ENCODE results near the gene VAPB.
"Not testable (repeated sequence)": the region's sequence is repeated elsewhere in the genome, so short reads cannot be mapped to it uniquely, and the experiment has no call there.

Gene VAPB

DNA sequence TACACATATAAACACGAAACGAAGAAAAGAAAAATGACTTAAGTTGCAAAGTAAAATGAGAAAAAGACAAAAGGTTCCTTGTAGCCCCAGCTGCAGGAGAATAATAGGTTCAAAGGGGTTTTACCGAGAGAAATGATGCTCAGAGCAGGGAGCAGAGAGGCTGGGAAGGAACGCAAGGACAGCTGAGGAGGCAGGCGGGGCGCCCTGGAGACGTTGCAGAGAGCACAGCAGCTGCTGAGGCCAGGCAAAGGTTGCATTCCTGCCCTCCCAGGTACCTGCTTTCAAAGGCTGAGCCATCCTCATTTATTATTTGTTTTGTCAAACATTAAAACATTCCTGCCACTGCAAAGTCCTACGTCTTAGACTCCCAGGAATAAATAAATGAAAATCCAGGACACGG is 16.2 kb upstream of the VAPB start:
- TF ChIP-seq SPI1 (IDR thresholded peaks at IDR 0.05; ENCODE audit: borderline replicate concordance, low read depth) (no peak), GABPA (IDR thresholded peaks at IDR 0.05; ENCODE audit: low read depth) (no peak), POLR2AphosphoS5 (IDR thresholded peaks at IDR 0.05; ENCODE audit: low read depth) (no peak)
- TF ChIP-seq, protein P1, sequence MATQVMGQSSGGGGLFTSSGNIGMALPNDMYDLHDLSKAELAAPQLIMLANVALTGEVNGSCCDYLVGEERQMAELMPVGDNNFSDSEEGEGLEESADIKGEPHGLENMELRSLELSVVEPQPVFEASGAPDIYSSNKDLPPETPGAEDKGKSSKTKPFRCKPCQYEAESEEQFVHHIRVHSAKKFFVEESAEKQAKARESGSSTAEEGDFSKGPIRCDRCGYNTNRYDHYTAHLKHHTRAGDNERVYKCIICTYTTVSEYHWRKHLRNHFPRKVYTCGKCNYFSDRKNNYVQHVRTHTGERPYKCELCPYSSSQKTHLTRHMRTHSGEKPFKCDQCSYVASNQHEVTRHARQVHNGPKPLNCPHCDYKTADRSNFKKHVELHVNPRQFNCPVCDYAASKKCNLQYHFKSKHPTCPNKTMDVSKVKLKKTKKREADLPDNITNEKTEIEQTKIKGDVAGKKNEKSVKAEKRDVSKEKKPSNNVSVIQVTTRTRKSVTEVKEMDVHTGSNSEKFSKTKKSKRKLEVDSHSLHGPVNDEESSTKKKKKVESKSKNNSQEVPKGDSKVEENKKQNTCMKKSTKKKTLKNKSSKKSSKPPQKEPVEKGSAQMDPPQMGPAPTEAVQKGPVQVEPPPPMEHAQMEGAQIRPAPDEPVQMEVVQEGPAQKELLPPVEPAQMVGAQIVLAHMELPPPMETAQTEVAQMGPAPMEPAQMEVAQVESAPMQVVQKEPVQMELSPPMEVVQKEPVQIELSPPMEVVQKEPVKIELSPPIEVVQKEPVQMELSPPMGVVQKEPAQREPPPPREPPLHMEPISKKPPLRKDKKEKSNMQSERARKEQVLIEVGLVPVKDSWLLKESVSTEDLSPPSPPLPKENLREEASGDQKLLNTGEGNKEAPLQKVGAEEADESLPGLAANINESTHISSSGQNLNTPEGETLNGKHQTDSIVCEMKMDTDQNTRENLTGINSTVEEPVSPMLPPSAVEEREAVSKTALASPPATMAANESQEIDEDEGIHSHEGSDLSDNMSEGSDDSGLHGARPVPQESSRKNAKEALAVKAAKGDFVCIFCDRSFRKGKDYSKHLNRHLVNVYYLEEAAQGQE (IDR thresholded peaks at IDR 0.05; ENCODE audit: insufficient replicate concordance, low read depth), result no peak
- TF ChIP-seq, protein P2, sequence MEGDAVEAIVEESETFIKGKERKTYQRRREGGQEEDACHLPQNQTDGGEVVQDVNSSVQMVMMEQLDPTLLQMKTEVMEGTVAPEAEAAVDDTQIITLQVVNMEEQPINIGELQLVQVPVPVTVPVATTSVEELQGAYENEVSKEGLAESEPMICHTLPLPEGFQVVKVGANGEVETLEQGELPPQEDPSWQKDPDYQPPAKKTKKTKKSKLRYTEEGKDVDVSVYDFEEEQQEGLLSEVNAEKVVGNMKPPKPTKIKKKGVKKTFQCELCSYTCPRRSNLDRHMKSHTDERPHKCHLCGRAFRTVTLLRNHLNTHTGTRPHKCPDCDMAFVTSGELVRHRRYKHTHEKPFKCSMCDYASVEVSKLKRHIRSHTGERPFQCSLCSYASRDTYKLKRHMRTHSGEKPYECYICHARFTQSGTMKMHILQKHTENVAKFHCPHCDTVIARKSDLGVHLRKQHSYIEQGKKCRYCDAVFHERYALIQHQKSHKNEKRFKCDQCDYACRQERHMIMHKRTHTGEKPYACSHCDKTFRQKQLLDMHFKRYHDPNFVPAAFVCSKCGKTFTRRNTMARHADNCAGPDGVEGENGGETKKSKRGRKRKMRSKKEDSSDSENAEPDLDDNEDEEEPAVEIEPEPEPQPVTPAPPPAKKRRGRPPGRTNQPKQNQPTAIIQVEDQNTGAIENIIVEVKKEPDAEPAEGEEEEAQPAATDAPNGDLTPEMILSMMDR (IDR thresholded peaks at IDR 0.05; ENCODE audit: insufficient read depth, low read length), result no peak
- no peak for DNase-seq (ENCODE audit: low read depth in 1 of 2, low spot score in 1 of 2)

DNA sequence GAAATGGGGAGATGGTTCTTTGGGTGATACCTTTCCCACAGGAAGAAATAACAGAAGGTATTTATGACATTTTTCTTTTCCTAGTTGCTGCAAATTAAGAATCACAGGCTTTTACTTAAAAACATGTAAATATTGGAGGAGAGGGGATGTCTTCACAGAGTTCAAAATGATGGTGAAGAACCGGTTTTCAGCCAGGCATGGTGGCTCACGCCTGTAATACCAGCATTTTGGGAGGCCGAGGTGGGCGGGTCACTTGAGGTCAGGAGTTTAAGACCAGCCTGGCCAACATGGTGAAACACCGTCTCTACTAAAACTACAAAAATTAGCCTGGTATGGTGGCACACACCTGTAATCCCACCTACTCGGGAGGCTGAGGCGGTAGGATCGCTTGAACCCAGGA is 15.7 kb upstream of the VAPB start:
- DNase-seq (ENCODE audit: low read depth in 1 of 2, low spot score in 1 of 2); H3K27me3 ChIP-seq (ENCODE audit: insufficient read depth, poor library complexity, severe bottlenecking); H3K4me3 ChIP-seq (replicated peaks; ENCODE audit: insufficient read depth, low read length); H3K27ac ChIP-seq (replicated peaks): not testable (repeated sequence)

More for the DNA sequence above, 16.2 kb upstream of the VAPB start:
- H3K27me3 ChIP-seq (ENCODE audit: insufficient read depth, poor library complexity, severe bottlenecking), result no peaks in the 10 kb centered on the region
- H3K4me3 ChIP-seq (replicated peaks; ENCODE audit: insufficient read depth, low read length), result no peak overlapping the region
- no peak overlapping the region for H3K27ac ChIP-seq (replicated peaks)

DNA sequence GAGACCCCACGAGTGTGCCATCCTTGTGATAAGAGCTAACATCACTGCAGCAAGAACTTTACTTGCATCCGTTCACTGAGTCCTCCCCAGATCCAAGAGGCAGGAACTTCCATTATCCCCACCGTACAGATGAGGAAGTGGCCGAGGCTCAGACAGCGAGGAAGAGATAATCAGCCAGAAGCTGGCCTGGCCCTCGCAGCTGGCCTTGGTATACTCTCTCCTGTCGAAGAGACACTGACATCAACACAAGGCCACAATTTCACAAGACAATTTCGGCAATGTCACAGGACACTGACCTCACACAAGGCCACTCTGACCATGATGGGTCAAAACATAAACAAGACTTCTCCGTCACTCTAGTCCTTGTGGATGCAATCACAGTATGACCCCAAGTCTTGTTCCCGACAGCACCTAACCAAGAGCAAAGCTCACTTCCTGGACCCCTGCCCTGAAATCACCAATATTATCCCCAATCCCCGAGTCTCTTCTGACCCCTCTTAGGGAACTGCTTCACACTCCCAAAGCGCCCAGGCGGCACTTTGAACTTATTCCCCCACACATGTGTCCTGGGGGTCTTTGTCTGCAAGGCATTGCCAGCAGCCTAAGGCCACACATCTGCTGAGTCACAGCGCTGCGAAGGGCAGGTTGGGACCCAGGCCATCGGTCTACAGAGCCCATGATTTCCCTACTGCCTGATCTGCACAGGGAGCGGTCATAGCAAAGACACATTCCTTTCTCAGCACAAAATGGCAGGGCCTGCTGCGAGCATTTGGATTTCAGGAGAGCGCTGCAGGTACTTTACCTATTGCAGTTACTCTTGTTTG is 14.8 kb upstream of the VAPB start:
- peak in 1 of 2 experiments; percentile 6 for DNase-seq (ENCODE audit: low read depth in 1 of 2, low spot score in 1 of 2)
- Histone ChIP-seq H3K27ac (replicated peaks) (no peak overlapping the region), H3K27me3 (ENCODE audit: insufficient read depth, poor library complexity, severe bottlenecking) (no peaks in the 10 kb centered on the region), H3K4me3 (replicated peaks; ENCODE audit: insufficient read depth, low read length) (no peak overlapping the region)
- TF ChIP-seq, protein P2 (IDR thresholded peaks at IDR 0.05; ENCODE audit: insufficient read depth, low read length), result no peak
- TF ChIP-seq SPI1 (IDR thresholded peaks at IDR 0.05; ENCODE audit: borderline replicate concordance, low read depth), result peak; percentile 74; the same call in 1 of the 2 replicates
- TF ChIP-seq POLR2AphosphoS5 (IDR thresholded peaks at IDR 0.05; ENCODE audit: low read depth), result no peak

DNA sequence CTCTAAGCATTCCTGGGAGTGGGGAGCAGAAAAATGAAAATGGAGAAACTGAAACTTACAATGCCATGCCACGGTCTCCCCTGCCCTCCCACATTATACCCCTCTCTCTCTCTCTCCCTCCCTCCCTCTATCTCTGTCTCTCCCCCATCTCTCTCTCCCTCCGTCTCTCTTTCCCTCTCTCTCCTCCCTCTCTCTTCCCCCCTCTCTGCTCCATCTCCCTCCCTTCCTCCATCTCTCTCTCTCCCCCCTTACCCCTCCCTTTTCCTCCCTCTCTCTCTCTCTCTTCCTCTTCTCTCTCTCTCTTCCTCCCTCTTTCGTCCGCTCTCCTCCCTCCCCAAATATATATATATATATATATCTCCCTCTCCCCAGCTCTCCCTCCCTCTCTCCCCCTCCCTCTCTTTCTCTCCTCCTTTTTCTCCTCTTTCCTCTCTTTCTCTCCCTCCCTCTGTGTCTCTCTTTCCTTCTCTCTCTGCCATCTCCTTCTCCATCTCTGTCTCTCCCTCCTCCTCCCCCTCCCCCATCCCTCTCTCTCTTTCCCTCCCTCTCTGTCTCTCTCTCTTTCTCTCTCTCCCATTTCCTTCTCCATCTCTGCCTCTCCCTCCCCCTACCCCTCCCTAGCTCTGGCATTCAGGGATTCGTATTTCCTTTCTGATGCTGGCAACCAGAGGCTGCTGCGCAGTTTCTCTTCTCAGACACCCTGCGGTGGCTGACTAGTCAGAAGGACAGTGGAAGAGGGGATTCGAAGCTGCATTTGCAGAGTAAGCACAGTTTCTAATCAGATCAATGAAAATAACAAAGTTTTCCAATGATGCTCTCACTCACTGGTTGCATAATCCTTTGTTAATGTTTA is 13.9 kb upstream of the VAPB start:
- Histone ChIP-seq H3K27ac (replicated peaks) (no peak overlapping the region), H3K4me3 (replicated peaks; ENCODE audit: insufficient read depth, low read length) (no peak overlapping the region), H3K27me3 (ENCODE audit: insufficient read depth, poor library complexity, severe bottlenecking) (no peaks in the 10 kb centered on the region)
- TF ChIP-seq POLR2AphosphoS5 (IDR thresholded peaks at IDR 0.05; ENCODE audit: low read depth), result no peak
- TF ChIP-seq, protein P2 (IDR thresholded peaks at IDR 0.05; ENCODE audit: insufficient read depth, low read length), result no peak
- TF ChIP-seq, protein P1 (IDR thresholded peaks at IDR 0.05; ENCODE audit: insufficient replicate concordance, low read depth), result no peak
- TF ChIP-seq GABPA (IDR thresholded peaks at IDR 0.05; ENCODE audit: low read depth), result no peak
- no peak for TF ChIP-seq SPI1 (IDR thresholded peaks at IDR 0.05; ENCODE audit: borderline replicate concordance, low read depth)
- DNase-seq (ENCODE audit: low read depth in 1 of 2, low spot score in 1 of 2), result peak in 1 of 2 experiments; percentile 45
